BLaER1 (cell line): ENCODE results near the gene AUTS2.

ENCODE experiments used
- H3K27ac ChIP-seq: shearing (Covaris generic); formaldehyde crosslinking; 2 replicates; pipeline ENCODE4 v1.8.1; 2022
- H3K27me3 ChIP-seq: shearing (Covaris generic); formaldehyde crosslinking; 2 replicates; pipeline ENCODE4 v1.8.1; 2022
- H3K36me3 ChIP-seq: shearing (Covaris generic); formaldehyde crosslinking; 2 replicates; pipeline ENCODE4 v1.8.1; 2022
- H3K4me1 ChIP-seq: shearing (Covaris generic); formaldehyde crosslinking; 2 replicates; pipeline ENCODE4 v1.8.1; 2022
- H3K4me2 ChIP-seq: shearing (Covaris generic); formaldehyde crosslinking; 2 replicates; pipeline ENCODE4 v1.8.1; 2022
- H3K4me3 ChIP-seq: shearing (Covaris generic); formaldehyde crosslinking; 2 replicates; pipeline ENCODE4 v1.8.1; 2022
- H3K9ac ChIP-seq: shearing (Covaris generic); formaldehyde crosslinking; 2 replicates; pipeline ENCODE4 v1.8.1; 2022
- H3K9me3 ChIP-seq: shearing (Covaris generic); formaldehyde crosslinking; 2 replicates; pipeline ENCODE4 v1.8.1; 2022
- H4K20me1 ChIP-seq: shearing (Covaris generic); formaldehyde crosslinking; 2 replicates; pipeline ENCODE4 v1.8.1; 2022
- Cebpa-rat ChIP-seq: shearing (Covaris generic); IDR thresholded peaks from 2 replicates; pipeline ENCODE4 v1.8.1; 2022

The AUTS2 gene

GRCh38 chr7:70233776-70234175 lies 635.5 kb downstream of the AUTS2 start:
- Histone ChIP-seq H3K9me3 (peaks cover 20% of the 10 kb centered on the region; the same call in 1 of the 2 replicates), H3K27me3 (no peaks in the 10 kb centered on the region), H3K27ac (no peak overlapping the region), H3K4me3 (no peak overlapping the region), H4K20me1 (no peaks in the 10 kb centered on the region), H3K36me3 (peaks cover 15% of the 10 kb centered on the region; the same call in 1 of the 2 replicates), H3K4me1 (no peaks in the 10 kb centered on the region; the same call in 1 of the 2 replicates), H3K4me2 (no peak overlapping the region), H3K9ac (no peak overlapping the region)
- TF ChIP-seq Cebpa-rat = no peak

GRCh38 chr7:70237256-70237655 lies 639.0 kb downstream of the AUTS2 start:
- Histone ChIP-seq H3K9ac (no peak overlapping the region), H3K4me2 (no peak overlapping the region)
- no peak for TF ChIP-seq Cebpa-rat

GRCh38 chr7:70237831-70238575 lies 639.7 kb downstream of the AUTS2 start:
- no peaks in the 10 kb centered on the region for H4K20me1 ChIP-seq
- H3K27ac ChIP-seq = no peak overlapping the region
- H3K4me1 ChIP-seq = no peaks in the 10 kb centered on the region; the same call in 1 of the 2 replicates
- H3K9ac ChIP-seq = no peak overlapping the region; the same call in 1 of the 2 replicates
- TF ChIP-seq Cebpa-rat = no peak
- H3K36me3 ChIP-seq = peaks cover 11% of the 10 kb centered on the region; the same call in 1 of the 2 replicates
- H3K9me3 ChIP-seq = no peaks in the 10 kb centered on the region
- H3K4me3 ChIP-seq = no peak overlapping the region
- no peak overlapping the region for H3K4me2 ChIP-seq
- H3K27me3 ChIP-seq = no peaks in the 10 kb centered on the region

More at GRCh38 chr7:70237256-70237655, 639.0 kb downstream of the AUTS2 start:
- H3K36me3 ChIP-seq = peaks cover 11% of the 10 kb centered on the region; the same call in 1 of the 2 replicates
- H3K27ac ChIP-seq = no peak overlapping the region
- H3K4me3 ChIP-seq = no peak overlapping the region
- H3K27me3 ChIP-seq = no peaks in the 10 kb centered on the region
- no peaks in the 10 kb centered on the region for H4K20me1 ChIP-seq
- peaks cover 3% of the 10 kb centered on the region; the same call in 1 of the 2 replicates for H3K9me3 ChIP-seq
- no peaks in the 10 kb centered on the region; the same call in 1 of the 2 replicates for H3K4me1 ChIP-seq

GRCh38 chr7:70239918-70240317 lies 641.6 kb downstream of the AUTS2 start:
- no peaks in the 10 kb centered on the region for H4K20me1 ChIP-seq
- no peaks in the 10 kb centered on the region; the same call in 1 of the 2 replicates for H3K4me1 ChIP-seq
- no peak for TF ChIP-seq Cebpa-rat
- no peak overlapping the region for H3K27ac ChIP-seq
- peaks cover 11% of the 10 kb centered on the region; the same call in 1 of the 2 replicates for H3K36me3 ChIP-seq
- no peaks in the 10 kb centered on the region for H3K27me3 ChIP-seq
- H3K4me2 ChIP-seq = no peak overlapping the region
- no peak overlapping the region for H3K9ac ChIP-seq
- H3K4me3 ChIP-seq = no peak overlapping the region
- H3K9me3 ChIP-seq = no peaks in the 10 kb centered on the region

- no peak overlapping the region for H3K4me3 ChIP-seq
- H3K27me3 ChIP-seq = no peaks in the 10 kb centered on the region
- no peaks in the 10 kb centered on the region for H3K9me3 ChIP-seq
- no peak for TF ChIP-seq Cebpa-rat
- H3K4me2 ChIP-seq = no peak overlapping the region
- no peaks in the 10 kb centered on the region; the same call in 1 of the 2 replicates for H4K20me1 ChIP-seq
- 0 out of 2 replicates have a peak, but pooled peaks cover 2% of the 10 kb centered on the region for H3K36me3 ChIP-seq
- H3K27ac ChIP-seq = no peak overlapping the region
- H3K9ac ChIP-seq = no peak overlapping the region
- no peaks in the 10 kb centered on the region; the same call in 1 of the 2 replicates for H3K4me1 ChIP-seq
Measured at GRCh38 chr7:70240873-70241272, 642.6 kb downstream of the AUTS2 start.

GRCh38 chr7:70241536-70242175 lies 643.4 kb downstream of the AUTS2 start:
- Histone ChIP-seq H3K4me2 (no peak overlapping the region), H3K9ac (no peak overlapping the region), H3K4me1 (no peaks in the 10 kb centered on the region; the same call in 1 of the 2 replicates), H3K27me3 (no peaks in the 10 kb centered on the region), H3K27ac (no peak overlapping the region), H3K4me3 (no peak overlapping the region), H4K20me1 (no peaks in the 10 kb centered on the region; the same call in 1 of the 2 replicates), H3K9me3 (no peaks in the 10 kb centered on the region), H3K36me3 (0 out of 2 replicates have a peak, but pooled peaks cover 2% of the 10 kb centered on the region)
- no peak for TF ChIP-seq Cebpa-rat

- Histone ChIP-seq H3K27me3 (no peaks in the 10 kb centered on the region), H3K36me3 (0 out of 2 replicates have a peak, but pooled peaks cover 2% of the 10 kb centered on the region), H3K27ac (no peak overlapping the region), H3K9me3 (no peaks in the 10 kb centered on the region; the same call in 1 of the 2 replicates), H3K4me3 (no peak overlapping the region), H3K4me1 (no peaks in the 10 kb centered on the region; the same call in 1 of the 2 replicates), H3K9ac (no peak overlapping the region), H4K20me1 (no peaks in the 10 kb centered on the region; the same call in 1 of the 2 replicates), H3K4me2 (no peak overlapping the region)
- TF ChIP-seq Cebpa-rat = no peak
Measured at GRCh38 chr7:70242826-70243225, 644.6 kb downstream of the AUTS2 start.

GRCh38 chr7:70243443-70243842 lies 645.2 kb downstream of the AUTS2 start:
- Histone ChIP-seq H3K4me1 (no peaks in the 10 kb centered on the region), H3K9ac (no peak overlapping the region), H3K27ac (no peak overlapping the region), H3K4me3 (no peak overlapping the region), H3K27me3 (no peaks in the 10 kb centered on the region), H3K9me3 (peaks cover 6% of the 10 kb centered on the region), H4K20me1 (no peaks in the 10 kb centered on the region; the same call in 1 of the 2 replicates), H3K4me2 (no peak overlapping the region), H3K36me3 (0 out of 2 replicates have a peak, but pooled peaks cover 2% of the 10 kb centered on the region)
- TF ChIP-seq Cebpa-rat = no peak

GRCh38 chr7:70257921-70258320 lies 659.6 kb downstream of the AUTS2 start:
- H3K27me3 ChIP-seq = no peaks in the 10 kb centered on the region
- no peak overlapping the region for H3K9ac ChIP-seq
- H3K4me2 ChIP-seq = no peak overlapping the region
- no peaks in the 10 kb centered on the region for H3K9me3 ChIP-seq
- peaks cover 9% of the 10 kb centered on the region; the same call in 1 of the 2 replicates for H3K36me3 ChIP-seq
- no peaks in the 10 kb centered on the region for H3K4me1 ChIP-seq
- H4K20me1 ChIP-seq = no peaks in the 10 kb centered on the region
- no peak overlapping the region for H3K4me3 ChIP-seq
- no peak for TF ChIP-seq Cebpa-rat
- no peak overlapping the region for H3K27ac ChIP-seq
